Hematopoietic multipotent progenitor cell treated with erythropoietin and hydrocortisone succinate and interleukin-3 and kit ligand, for 15 days (in vitro differentiated cells): Measurements from ENCODE around the gene ARHGAP26.

Experiments used
- DNase-seq: peaks from one replicate; pipeline ENCODE4 v3.0.0-alpha.2; 2015; ENCODE audit warnings: low spot score

Gene ARHGAP26

DNA sequence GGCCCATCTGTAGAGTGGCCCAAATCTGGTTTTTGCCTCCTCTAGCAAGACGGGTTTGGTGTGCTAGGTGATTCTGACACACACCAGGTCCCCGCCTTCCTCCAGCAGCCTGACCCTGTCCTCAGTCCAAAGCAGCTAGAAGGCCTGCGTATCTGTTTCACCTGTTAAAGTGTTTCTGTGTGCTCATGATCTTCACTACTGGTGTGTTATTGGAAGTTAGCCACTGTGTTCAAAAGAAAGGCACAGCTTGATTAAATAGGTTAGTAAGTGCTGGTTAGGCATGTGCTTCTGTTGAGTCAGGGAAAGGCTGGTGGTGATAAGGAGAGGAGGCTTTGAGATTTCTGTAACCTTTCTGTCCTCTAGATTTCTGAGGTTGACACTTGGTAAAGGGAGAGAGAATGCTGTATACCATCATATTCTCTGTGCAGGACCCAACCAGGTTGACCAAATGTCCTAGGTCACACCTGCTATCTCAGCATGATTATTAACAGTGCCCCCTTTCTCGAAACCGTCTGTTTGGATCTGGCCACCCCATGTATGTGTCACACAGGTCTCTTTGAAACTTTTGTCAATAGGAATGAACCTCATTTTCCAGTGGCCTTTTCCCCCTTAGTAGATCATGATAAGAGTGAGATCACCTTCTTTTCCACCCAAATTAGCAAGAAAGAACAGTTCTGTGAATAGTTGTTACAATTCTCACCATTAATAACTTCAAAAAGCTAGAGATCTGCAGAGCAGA lies 58.8 kb downstream of the ARHGAP26 start:
- DNase-seq, result no peak

DNA sequence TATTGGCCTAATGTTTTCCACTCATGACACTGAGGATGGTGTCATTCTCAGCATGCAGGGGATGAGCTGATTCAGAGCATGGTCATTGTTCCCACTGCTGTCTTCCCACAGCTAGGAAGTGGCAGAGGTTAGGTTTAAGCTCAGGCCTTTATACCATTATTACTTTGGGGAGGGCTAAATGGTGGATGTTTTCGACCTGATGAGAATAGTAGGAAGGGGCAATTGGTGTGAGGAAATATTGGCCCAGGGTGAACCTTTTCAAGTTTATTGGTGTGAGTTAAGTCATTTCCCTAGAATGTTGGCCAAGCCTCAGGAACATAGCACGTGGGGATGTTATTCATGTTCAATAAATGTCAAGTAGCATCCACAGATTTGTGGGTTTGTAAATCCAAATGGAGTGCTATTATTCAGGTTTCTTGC lies 59.6 kb downstream of the ARHGAP26 start:
- no peak for DNase-seq

DNA sequence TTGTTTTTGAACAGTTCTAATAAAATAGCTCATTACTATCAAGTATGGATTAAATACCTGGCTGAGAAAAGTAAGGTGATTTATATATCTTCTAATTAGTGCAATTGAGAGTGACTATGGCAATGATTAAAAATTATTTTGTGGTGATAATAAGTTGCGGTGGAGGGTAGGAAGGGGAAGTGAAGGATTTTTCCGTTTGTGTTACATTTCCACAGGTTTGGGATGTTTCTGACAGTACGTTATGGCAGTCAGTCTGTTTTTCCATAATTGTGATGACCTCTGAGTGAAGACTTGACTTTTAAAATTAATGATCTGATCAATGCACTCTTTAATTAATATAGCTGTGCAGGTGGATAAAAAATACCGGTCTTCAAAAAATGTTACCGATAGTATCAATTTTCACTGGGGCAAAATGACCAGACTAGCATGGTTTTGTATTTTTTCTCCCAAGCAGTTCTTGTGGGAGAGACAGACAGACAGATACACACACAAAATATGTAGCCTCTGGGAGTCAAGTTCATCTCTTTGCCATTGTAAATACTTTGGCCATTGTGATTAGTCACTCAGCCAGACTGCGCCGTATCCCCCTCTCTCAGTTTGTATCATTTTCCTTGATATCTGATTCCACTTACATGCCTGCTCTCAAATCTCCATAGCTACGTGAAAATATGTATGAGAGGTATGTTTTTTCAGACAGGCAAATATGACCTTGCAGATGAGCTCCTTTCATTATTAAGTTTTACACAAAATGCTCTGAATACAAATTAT lies 60.2 kb downstream of the ARHGAP26 start:
- DNase-seq, result no peak

DNA sequence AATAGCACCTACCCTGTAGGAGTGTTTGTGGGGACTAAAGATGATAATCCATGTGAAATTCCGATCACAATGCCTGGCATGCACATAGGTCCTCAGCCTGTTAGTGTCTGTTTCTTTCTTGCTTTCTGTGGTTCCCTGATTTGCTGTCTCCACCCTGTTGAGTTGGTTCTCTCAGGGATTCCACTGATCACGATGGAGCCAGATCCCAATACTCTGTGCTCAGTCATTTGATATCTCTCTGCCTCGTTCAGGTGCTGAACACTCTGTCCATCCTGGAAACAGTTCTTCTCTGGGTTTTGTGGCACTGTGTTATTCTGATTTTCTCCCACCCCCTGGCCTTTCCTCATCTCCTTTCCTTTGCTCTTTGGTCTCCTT lies 60.8 kb downstream of the ARHGAP26 start:
- DNase-seq, result no peak

DNA sequence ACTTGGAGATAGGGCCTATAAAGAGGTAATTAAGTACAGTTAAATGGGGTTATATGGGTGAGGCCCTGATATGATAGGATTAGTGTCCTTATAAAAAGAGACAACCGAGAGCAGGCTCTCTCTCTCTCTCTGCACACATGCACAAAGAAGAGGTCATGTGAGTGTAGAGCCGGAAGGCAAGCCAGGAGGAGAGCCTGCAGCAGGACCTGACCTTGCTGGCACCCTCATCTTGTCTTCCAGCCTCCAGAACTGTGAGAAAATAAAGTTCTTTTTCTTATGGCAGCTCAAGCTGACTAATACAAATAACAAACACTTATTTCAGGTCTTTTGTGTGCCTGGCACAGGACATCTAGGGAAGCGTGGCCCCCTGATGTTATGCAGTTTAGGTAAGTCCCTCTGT lies 62.1 kb downstream of the ARHGAP26 start:
- no peak for DNase-seq

DNA sequence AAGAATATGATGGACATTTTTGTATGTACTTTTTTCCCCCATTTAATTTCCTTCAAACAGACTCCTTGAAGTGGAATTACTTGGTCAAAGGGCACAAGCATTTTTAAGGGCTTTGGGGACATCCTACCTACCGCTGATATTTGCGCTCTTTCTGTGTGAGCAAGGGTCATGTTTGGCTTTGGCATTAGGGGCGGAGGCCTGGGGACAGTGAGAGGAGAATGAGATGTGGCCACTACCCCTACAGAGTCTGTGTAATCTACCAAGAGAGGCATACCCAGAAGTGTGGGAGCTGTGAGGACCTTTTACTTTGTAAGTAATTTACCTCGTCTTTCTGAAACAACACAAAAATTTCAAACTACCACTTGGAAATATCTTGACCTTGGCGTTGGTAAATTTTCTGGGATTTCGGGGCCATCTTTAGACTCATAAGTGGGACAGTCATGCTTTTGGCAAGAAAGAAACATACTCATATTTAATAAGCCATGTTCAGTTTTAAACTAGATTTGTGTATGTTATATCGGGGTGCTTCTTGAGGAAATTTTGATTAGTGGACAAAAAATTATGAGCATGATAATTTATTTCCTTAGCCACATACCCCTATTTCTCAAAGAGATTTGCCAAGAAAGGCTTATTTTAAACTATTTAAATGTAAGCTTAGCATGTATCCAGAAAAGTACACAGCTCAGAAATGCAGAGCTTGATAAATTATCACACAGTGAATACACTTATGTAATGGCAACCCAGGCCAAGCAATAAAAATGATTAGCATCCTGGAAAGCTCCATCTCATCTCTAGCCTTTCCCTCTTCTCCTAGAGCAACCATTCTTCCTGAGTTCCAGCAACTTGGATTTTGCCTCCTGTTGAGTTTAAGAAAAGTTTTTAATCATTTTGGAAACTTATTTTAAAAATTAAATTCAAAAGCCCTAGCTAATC lies 63.6 kb downstream of the ARHGAP26 start:
- no peak for DNase-seq

DNA sequence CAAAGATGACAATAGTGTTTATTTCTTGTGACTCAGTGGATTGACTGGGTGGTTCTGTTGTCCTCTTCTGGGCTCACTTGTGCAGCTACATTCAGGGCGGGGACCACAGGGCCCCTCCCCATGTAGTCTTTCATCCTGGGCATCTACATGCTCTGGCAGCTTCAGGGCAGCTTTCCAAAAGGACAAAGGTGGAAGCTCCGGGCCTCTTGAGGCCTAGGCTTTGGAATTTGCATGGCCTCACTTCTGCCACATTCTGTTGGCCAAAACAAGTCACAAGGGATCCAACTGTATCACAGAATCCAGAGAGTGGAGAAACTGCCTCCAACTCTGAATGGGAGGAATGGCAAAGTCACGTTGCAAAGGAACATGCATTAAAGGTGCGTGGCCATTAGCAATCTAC lies 64.3 kb downstream of the ARHGAP26 start:
- no peak for DNase-seq

DNA sequence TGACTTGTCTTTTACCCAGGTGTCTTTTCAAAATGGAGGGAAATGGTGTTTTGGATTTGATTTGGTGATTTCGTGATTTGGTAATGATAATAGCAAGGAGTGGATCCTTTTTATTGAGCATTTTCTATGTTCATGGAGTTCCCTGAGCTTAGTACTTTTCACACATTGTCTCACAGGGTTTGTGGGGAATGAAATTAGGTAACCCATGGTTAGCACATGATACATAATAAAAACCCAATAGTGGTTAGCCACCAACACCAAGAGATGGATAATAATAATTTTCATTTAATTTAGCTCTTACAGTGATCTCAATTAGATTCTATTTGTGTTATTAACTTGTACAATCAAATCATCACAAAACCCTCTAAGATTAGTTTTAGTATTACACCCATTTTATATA lies 65.4 kb downstream of the ARHGAP26 start:
- no peak for DNase-seq

DNA sequence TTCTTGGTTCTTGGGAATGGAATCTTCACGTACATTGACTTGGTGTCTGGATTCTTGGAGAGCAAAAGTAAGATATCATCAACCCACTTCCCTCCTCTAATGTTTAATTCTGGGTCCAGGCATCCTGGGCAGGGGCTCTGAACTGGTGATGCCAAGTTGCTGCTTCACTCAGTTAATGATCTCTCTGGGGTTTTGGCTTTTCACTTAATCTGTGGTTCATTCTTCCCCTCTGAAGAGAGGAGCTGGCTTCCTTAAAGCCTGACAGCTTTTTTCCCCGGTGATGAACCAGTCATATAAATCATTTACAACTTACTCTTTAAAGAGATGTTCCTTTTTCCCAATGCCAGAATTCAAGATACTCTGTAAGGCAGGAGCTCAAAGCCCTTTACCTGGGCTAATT lies 65.9 kb downstream of the ARHGAP26 start:
- DNase-seq, result no peak

DNA sequence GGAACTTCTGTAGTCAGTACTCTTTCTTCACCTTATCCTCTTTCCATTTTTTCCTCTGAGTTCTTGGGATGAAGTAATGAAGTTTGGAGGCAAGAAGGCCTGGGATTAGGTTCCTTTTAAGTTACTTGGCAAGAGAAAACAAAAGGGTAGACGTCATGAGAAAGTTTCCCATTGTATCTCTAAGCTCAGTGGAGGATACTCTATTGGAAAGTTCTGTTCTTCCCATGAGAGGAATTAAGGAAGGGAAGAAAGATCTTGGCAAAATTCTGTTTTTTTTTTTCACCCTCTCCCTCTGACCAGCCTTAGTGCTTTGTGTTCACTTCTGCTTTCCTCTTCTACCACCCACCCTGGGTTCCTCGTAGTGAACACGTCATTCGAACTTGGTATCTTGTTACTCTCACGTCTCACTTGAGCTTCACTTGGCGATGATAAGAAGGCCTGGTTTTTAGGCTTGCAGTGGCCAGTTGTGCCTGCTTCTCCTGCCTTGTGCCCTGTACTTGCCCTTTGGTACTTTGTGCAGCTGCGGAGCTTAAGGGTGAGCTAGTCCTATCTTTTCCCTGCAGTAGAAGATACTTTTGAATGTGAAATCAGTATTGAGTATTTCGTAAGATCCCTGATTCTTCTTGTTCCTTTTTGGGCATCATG lies 67.0 kb downstream of the ARHGAP26 start:
- no peak for DNase-seq

DNA sequence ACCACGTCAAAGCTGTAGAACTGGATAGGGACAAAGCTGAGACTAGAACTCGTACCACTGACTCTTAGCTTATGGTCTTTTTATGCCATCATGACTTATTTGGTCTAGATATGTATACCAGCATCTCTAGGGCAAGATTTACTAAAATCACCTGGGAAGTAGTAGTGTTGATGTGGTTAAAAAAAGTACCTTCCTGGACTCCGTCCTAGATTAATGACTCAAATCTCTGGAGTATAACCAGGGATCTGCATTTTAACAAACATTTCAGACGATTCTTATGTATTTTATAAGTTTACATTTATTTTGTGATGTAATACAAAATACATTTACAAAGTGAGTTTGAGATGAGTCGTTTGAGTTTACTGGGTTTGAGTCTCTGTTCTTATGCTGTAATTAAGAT lies 68.7 kb downstream of the ARHGAP26 start:
- no peak for DNase-seq

DNA sequence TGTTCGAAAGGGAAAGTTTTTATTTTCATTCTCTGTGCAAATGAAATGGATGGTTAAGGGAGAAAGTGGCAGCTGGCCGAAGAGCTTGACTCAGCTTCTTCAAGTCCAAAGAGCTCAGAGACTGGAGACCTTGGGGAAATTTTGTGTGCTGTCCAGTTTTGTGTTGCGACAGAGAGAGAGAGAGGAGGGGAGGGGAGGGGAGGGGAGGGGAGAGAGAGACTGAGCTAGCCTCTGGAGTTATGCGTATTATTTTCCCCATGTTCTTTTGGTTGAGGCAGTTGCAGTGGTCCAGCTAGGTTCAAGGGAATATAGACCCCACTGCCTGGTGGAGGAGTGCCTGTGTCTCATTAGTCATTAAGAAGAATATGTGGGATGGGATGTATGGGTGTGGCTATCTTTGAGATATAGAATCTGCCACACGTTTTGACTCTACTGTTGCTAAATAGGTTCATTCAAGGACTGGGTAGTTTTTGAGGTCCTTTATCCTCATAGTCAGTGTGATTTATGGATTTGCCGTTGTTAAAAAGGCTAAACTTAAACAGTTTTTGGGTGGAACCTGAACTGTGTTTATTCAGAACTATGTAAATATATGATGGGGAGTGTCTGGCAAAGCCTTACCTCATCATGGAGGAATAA lies 69.7 kb downstream of the ARHGAP26 start:
- DNase-seq, result no peak

DNA sequence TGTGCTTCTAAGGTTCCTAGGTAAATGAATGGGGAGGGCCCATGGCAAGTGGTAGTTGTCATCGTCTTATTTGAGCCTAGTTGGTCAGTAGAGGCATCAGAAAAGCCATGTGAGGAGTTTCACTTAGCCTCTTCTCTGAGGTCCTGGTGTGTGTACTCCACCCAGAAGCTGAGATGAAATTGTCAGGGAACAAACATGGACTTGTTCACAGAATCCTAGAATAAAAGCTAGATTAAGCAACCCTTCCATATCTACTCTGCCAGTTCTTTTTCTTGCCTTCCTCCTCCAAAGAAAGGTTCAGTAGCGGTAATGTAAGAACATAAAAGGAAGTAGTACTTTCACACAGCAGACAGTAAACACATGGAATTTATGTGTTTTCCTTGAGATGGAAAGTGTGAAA lies 70.4 kb downstream of the ARHGAP26 start:
- no peak for DNase-seq

DNA sequence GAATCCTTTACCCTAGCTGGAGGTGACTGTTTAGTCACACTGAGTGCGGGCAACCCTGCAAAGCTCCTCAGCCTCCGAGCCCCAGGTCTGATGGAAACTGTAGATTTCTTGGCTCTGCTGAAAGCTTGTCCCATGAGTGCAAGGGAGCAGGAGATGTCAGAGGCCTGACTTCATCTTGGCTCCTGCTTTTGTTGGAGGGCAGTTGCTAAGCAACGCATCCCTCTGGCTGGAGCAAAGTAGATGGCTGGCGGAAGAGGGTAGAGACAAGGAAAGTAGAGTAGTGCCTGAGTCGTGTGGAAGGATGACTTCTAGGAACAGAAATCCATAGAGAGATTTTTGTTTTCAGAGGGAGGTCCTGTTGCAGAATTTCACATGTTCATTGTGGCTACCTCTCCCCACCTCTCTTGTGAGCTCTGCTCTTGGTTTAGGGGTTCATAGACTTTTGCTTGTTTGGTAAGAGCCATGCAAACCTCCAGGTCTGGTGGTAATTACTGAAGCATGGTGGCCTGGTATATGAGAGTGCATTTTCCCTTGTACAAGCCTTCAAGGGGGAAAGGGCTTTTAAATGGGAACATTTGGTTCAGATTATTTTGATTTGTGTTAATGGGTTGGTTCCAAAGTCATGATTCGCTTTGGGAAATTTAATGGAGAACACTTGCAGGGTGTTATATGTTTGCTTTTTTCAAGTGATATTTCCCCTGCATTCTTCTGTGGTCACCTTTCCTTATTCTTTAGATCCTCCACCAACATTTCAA lies 71.5 kb downstream of the ARHGAP26 start:
- DNase-seq, result no peak

DNA sequence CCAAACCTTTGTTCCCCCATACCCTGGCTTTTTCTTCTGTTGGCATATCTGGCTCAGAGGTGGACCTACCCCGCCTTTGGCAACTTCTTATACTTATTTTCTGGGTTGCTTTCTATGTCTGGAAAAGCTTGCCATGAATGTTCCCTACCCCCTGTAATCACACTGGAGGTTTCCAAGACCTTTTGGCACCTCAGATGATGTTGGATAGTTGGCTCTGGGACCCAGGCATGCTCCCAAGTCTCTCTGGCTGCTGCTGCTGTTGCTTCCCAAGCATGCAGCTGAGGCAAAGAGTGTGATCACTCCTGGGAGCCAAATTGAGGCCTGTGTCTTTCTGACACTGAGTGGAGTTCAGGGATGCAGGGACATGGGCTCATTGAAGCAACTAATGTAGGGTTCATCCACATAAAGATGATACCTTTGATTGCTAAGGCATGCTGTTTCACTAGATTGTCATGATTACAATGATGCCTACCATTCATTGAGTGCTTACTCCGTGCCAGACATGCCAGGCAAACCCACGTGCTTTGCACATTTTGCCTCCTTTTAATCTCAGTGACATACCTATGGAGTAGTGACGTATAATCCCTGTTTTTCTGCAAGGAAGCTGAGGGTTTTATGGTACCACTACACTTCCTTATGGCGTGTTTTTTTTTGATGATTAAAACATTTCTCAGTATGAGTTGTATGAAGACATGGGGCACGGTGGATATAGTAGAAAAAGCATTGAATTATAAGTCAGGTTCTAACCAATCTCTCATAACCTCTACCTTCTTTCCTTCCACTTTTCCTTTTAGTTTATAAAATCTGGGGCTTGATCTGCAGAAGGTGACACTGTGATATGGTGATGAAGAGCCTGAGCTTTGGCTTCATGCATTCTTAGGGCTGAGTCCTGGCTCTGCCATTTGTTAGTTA lies 73.1 kb downstream of the ARHGAP26 start:
- DNase-seq, result no peak

DNA sequence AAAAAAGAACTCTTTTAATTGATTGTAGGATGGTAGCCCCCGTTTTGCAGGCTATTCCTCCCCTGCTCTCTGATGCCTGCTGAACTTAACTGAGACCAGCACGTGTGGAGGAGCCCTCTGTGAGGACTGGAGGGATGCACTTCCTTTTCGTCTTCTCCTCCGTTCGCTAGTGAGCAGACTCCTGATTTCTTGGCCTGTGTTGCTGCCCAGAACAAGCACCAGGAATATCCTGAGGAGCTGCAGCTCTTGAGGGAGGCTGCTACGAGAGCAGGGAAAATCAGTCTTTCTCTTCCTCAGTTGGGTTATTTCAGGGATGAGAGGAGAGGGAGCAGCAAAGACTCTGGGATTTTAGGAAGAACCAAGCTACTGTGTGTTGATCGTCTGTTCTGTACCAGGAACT lies 74.7 kb downstream of the ARHGAP26 start:
- DNase-seq, result no peak

DNA sequence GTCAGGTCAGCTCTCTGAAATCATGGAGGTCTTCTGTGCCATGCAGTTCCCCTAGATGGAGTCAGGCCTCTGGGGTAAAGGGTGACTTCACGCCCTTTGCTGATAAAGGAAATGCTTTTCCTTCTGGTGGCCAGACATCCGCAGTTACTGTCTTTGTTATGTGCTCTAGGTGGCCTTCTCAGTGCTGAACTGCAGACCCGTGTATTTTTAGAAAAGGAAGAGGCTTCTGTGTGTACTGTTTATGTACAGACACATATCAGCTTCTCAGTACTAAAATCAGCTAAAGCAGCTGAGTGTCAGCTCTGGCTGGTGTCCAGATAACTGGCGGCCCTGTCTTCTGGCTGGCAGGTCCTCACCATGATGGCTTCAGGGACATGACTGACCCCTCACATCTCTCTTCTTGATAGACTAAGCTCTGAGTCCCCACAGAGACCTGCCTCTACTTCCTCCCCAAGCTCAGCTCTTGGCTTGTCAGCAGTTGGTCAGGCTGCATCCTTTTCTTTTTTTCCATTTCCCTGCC lies 75.3 kb downstream of the ARHGAP26 start:
- no peak for DNase-seq

DNA sequence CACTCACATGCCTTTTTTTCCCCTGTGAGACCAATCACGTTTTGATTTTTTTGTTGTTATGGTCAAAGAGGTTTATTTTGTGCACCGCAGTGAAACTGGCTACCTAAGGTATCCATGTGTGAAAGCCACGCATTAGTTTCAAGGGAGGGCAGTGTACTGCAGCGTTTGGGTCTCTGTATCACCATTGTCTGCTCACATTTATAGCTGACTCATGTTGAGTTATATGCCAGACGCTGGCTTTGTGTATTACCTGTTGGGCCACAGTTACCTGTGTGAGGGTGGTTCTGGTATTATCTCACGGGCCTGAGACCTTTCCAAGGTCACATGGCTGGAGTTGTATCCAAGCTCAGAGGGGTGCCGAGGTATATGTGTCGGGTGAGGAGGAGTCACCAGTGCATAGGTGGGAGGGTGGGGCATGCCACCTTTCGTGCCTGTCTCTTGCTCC lies 75.8 kb downstream of the ARHGAP26 start:
- DNase-seq, result no peak

DNA sequence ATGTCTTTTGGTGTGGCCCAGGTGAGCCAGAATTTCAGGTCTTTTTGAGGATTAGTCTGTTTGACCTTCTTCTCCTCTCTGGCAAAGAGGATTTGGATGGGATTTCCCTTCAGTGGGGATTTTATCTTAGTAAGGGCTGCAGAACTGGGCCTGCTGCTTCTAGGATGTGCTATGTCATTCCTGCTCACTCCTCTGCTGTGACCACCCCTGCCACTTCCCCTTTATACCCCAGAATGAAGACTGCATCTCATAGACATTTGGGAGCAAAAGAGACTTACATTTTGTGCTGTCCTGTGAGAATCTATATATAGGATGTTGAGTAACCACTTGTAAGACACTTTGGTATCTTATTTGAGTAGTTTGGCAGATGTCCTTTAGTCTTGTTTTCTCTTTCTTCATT lies 76.2 kb downstream of the ARHGAP26 start:
- no peak for DNase-seq
